GM12892 (cell line): ENCODE data around the gene GYPC.

Experiments
- POLR2A ChIP-seq: IDR thresholded peaks from 2 replicates; pipeline ENCODE4 v1.6.1; 2011; ENCODE audit warnings: low read depth, low read length, control low read depth
- POLR2AphosphoS5 ChIP-seq: IDR thresholded peaks from 2 replicates; pipeline ENCODE4 v1.6.1; 2011; ENCODE audit warnings: low read depth, low read length, control low read depth

DNA sequence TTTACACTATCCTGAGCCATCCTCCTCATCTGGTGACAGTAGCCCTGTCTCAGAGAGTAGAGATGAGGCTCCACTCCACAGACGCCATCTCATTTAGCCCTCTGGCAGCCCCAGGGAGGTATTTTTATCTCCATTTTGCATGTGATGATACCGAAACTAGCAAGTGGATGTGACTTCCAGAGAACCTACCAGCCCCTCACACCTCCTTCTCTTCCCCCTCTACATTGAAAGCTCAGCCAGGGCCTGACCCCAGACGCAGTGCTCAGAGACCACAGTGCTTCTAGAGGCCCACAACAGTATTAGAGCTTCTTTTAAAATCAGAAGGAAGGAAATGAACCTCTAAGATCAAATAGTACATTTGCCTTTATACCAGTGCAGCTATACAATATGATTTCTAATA is 8.3 kb downstream of the GYPC start:
- TF ChIP-seq POLR2AphosphoS5 (peak; percentile 53), POLR2A (peak; percentile 52; the same call in 1 of the 2 replicates)
